Caco-2 (cell line): ENCODE results near the gene CBFB. TPM values are rescaled to one million over a fixed set of nuclear protein-coding genes. Genes with fewer than 3 reads are reported as not detected.
"Not testable (repeated sequence)": the region's sequence is repeated elsewhere in the genome, so short reads cannot be mapped to it uniquely, and the experiment has no call there.

Source experiments
- BruUV-seq: library from RNA; stranded (reverse); fragments of 400-500 nt; replicated peaks from 2 replicates; lab custom pipeline; 2021; lab: Mats Ljungman, UMichigan
- CTCF ChIA-PET: fragments of 300-600 bp; sonication (Branson Sonifier 250); formaldehyde crosslinking; loops from one replicate; lab custom pipeline; 2022; ENCODE audit warnings: antibody characterized with exemption; lab: Charles Lee
- POLR2A ChIA-PET: fragments of 300-600 bp; sonication (Branson Sonifier 250); formaldehyde crosslinking; loops from one replicate; lab custom pipeline; 2022; ENCODE audit warnings: antibody characterized with exemption; lab: Charles Lee
- DNase-seq, 2 experiments: peaks; one replicate each; pipeline versions ENCODE4 v3.0.0 to v3.0.0-alpha.2; 2020 to 2022
- H3K27me3 ChIP-seq: replicated peaks from 2 replicates; pipeline ENCODE4 v1.6.0; 2011; ENCODE audit warnings: low read length; ENCODE audit not compliant: control insufficient read depth, insufficient read depth
- H3K36me3 ChIP-seq: 2 replicates; pipeline ENCODE4 v1.5.1; 2011; ENCODE audit warnings: low read length; ENCODE audit not compliant: control insufficient read depth, insufficient read depth
- H3K4me1 ChIP-seq: fragments of 250-450 bp; sonication (Bioruptor Pico); 2 replicates; pipeline ENCODE4 v1.5.1; 2020; ENCODE audit warnings: mild to moderate bottlenecking
- H3K4me3 ChIP-seq: 2 replicates; pipeline ENCODE4 v1.5.1; 2011; ENCODE audit warnings: low read depth, mild to moderate bottlenecking, control low read depth, low read length
- H3K9me3 ChIP-seq: fragments of 250-450 bp; sonication (Bioruptor Pico); 2 replicates; pipeline ENCODE4 v1.5.1; 2020; ENCODE audit warnings: mild to moderate bottlenecking, moderate library complexity
- H3K27ac Mint-ChIP-seq: one replicate; pipeline ENCODE4 v1.8.0; 2022; ENCODE audit warnings: mixed read lengths; ENCODE audit not compliant: unreplicated experiment
- H3K27me3 Mint-ChIP-seq: one replicate; pipeline ENCODE4 v1.8.0; 2022; ENCODE audit warnings: mixed read lengths; ENCODE audit not compliant: insufficient read depth, unreplicated experiment
- H3K36me3 Mint-ChIP-seq: one replicate; pipeline ENCODE4 v1.8.0; 2022; ENCODE audit warnings: mild to moderate bottlenecking, mixed read lengths; ENCODE audit not compliant: insufficient read depth, unreplicated experiment
- H3K4me1 Mint-ChIP-seq: one replicate; pipeline ENCODE4 v1.8.0; 2022; ENCODE audit warnings: low read depth, mixed read lengths; ENCODE audit not compliant: unreplicated experiment
- H3K4me3 Mint-ChIP-seq: one replicate; pipeline ENCODE4 v1.8.0; 2022; ENCODE audit warnings: mild to moderate bottlenecking, moderate library complexity, mixed read lengths; ENCODE audit not compliant: unreplicated experiment
- H3K9me3 Mint-ChIP-seq: one replicate; pipeline ENCODE4 v1.8.0; 2022; ENCODE audit warnings: mixed read lengths; ENCODE audit not compliant: unreplicated experiment
- CTCF ChIP-seq, 2 experiments: fragments of 200-600 bp in 1 of 2; IDR thresholded peaks; 1 replicate in 1 of 2; 2 replicates in 1 of 2; pipeline versions ENCODE4 v1.5.1 to v1.8.0; 2011 to 2022; ENCODE audit warnings: antibody characterized with exemption in 1 of 2, control low read depth in 1 of 2, inconsistent platforms in 1 of 2, low read depth in 1 of 2, low read length in 1 of 2, mild to moderate bottlenecking in 1 of 2, moderate library complexity in 1 of 2; ENCODE audit not compliant: insufficient read depth in 1 of 2, severe bottlenecking in 1 of 2, unreplicated experiment in 1 of 2
- intact Hi-C: fragments of 100-400 bp; cut with micrococcal nuclease; formaldehyde crosslinking; loops from one replicate; pipeline ENCODE4 v1.10.0; 2022; ENCODE audit not compliant: unreplicated experiment
- total RNA-seq: library from RNA; stranded (reverse); gene quantifications from 2 replicates; pipeline ENCODE4 v1.2.3, GENCODE V29; 2022

The CBFB gene
- total RNA-seq, 1 experiment from 2014 or later: 102 TPM

DNA sequence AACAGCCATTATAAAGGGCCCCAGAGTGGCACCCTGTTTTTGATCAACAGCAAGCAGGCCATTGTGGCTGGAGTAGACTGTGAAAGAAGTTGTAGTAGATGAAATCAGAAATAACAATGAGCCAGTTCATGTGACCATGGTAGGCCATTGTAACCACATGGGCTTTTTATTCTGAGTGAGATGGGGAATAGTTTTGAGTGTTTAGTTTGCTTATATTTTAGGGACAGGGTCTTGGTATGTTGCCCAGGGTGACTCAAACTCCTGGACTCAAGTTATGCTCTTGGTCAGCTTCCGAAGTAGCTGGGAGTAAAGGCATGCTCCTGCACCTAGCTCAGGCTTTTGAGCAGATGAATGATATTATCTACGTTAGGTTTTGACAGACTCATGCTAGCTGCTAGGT, 12.0 kb downstream of the CBFB start:
- CTCF ChIA-PET: interaction anchor here (0.6 to 1.5 kb wide), 4 partner anchors 19 to 62 kb away, joined by 3 to 11 read pairs (median 4); no protein-coding TSS in a partner anchor
- no TSS peak for BruUV-seq

GRCh38 chr16:67041520-67041919, 12.6 kb downstream of the CBFB start:
- H3K27me3 Mint-ChIP-seq, H3K4me3 Mint-ChIP-seq, BruUV-seq, H3K27ac Mint-ChIP-seq, H3K4me3 ChIP-seq, H3K36me3 ChIP-seq, H3K4me1 ChIP-seq, H3K9me3 Mint-ChIP-seq, H3K4me1 Mint-ChIP-seq, H3K27me3 ChIP-seq, H3K9me3 ChIP-seq, DNase-seq, intact Hi-C loops: not testable (repeated sequence)
- peaks cover 26% of the 10 kb centered on the region for H3K36me3 Mint-ChIP-seq
- ChIA-PET CTCF (interaction anchor here (0.6 to 1.5 kb wide), 7 partner anchors 19 to 207 kb away, joined by 3 to 11 read pairs (median 4); no protein-coding TSS in a partner anchor), POLR2A (interaction anchor here (0.6 kb wide), 1 partner anchor 117 kb away, joined by 5 read pairs; no protein-coding TSS in a partner anchor)
- TF ChIP-seq CTCF (IDR thresholded peaks at IDR 0.05; ENCODE audit: insufficient read depth in 1 of 2, low read depth in 1 of 2, low read length in 1 of 2, severe bottlenecking in 1 of 2, unreplicated experiment in 1 of 2): peak in 1 of 2 experiments; percentile 4

More for the DNA sequence above, 12.0 kb downstream of the CBFB start:
- no peaks in the 10 kb centered on the region for H3K9me3 Mint-ChIP-seq
- peaks cover 1% of the 10 kb centered on the region; the same call in 1 of the 2 replicates for H3K36me3 ChIP-seq
- no peaks in the 10 kb centered on the region for H3K9me3 ChIP-seq
- intact Hi-C loops: no loop called here
- no peaks in the 10 kb centered on the region for H3K27me3 ChIP-seq
- no peak overlapping the region for H3K27ac Mint-ChIP-seq
- H3K4me1 Mint-ChIP-seq: no peaks in the 10 kb centered on the region
- POLR2A ChIA-PET: interaction anchor here (0.6 kb wide), 1 partner anchor 117 kb away, joined by 5 read pairs; no protein-coding TSS in a partner anchor
- DNase-seq: no peak
- H3K4me3 Mint-ChIP-seq: no peak overlapping the region
- H3K27me3 Mint-ChIP-seq: no peaks in the 10 kb centered on the region
- H3K4me3 ChIP-seq: no peak overlapping the region
- H3K36me3 Mint-ChIP-seq: peaks cover 26% of the 10 kb centered on the region
- no peak for TF ChIP-seq CTCF (IDR thresholded peaks at IDR 0.05; ENCODE audit: insufficient read depth in 1 of 2, low read depth in 1 of 2, low read length in 1 of 2, severe bottlenecking in 1 of 2, unreplicated experiment in 1 of 2)
- H3K4me1 ChIP-seq: no peaks in the 10 kb centered on the region

DNA sequence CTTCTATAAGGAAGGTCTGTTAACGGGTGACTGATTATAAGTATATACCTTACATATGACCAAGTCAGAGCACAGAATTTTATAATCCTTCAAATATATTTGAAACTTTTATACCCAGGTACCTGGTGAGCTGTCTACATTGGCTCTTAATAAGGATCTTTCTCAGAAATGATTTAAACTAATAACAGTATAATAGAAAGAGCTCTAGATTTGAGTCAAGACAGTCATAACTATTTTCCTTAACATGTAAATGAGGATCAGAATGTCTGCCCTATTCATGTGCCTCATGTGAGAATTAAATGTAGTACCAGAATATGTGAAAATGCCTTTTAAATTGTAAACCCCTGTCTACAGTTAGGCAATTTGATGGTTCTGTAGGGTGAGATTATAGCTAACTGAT, 14.5 kb downstream of the CBFB start:
- Histone ChIP-seq H3K4me1 (no peaks in the 10 kb centered on the region), H3K36me3 (peaks cover 1% of the 10 kb centered on the region; the same call in 1 of the 2 replicates), H3K9me3 (no peaks in the 10 kb centered on the region), H3K27me3 (no peaks in the 10 kb centered on the region), H3K4me3 (no peak overlapping the region)
- Mint-ChIP-seq H3K27me3 (no peaks in the 10 kb centered on the region), H3K27ac (no peak overlapping the region), H3K4me1 (no peaks in the 10 kb centered on the region), H3K4me3 (no peak overlapping the region), H3K9me3 (no peaks in the 10 kb centered on the region), H3K36me3 (peaks cover 25% of the 10 kb centered on the region)
- no TSS peak for BruUV-seq
- ChIA-PET POLR2A (no interaction called here), CTCF (interaction anchor here (2.1 kb wide), 1 partner anchor 26 kb away, joined by 10 read pairs; no protein-coding TSS in a partner anchor)
- DNase-seq: no peak
- no peak for TF ChIP-seq CTCF (IDR thresholded peaks at IDR 0.05; ENCODE audit: insufficient read depth in 1 of 2, low read depth in 1 of 2, low read length in 1 of 2, severe bottlenecking in 1 of 2, unreplicated experiment in 1 of 2)
- intact Hi-C loops: no loop called here
